SK-N-SH treated with all-trans-retinoic acid at 6 μM for 48 hours (cell line): ENCODE data around the gene PRKG1.

Experiments
- BACH2 ChIP-seq: fragments of 250-450 bp; sonication (Bioruptor Pico); IDR thresholded peaks from 2 replicates; pipeline ENCODE4 v1.9.0; 2021; ENCODE audit warnings: mild to moderate bottlenecking, borderline replicate concordance
- CSDC2 ChIP-seq: fragments of 250-450 bp; sonication (Bioruptor Pico); IDR thresholded peaks from 2 replicates; pipeline ENCODE4 v1.5.0; 2020; ENCODE audit warnings: mild to moderate bottlenecking, moderate library complexity
- RARB ChIP-seq: fragments of 250-450 bp; sonication (Bioruptor Pico); IDR thresholded peaks from 2 replicates; pipeline ENCODE4 v1.8.0; 2021; ENCODE audit warnings: mild to moderate bottlenecking, moderate library complexity
- TCF4 ChIP-seq: fragments of 250-450 bp; sonication (Bioruptor Pico); IDR thresholded peaks from 2 replicates; pipeline ENCODE4 v1.8.0; 2021; ENCODE audit warnings: mild to moderate bottlenecking, moderate library complexity, borderline replicate concordance
- ZC3H10 ChIP-seq: fragments of 250-450 bp; sonication (Bioruptor Pico); IDR thresholded peaks from 2 replicates; pipeline ENCODE4 v1.5.1; 2021; ENCODE audit warnings: mild to moderate bottlenecking, moderate library complexity
- ZFP3 ChIP-seq: fragments of 250-450 bp; sonication (Bioruptor Pico); IDR thresholded peaks from 2 replicates; pipeline ENCODE4 v1.5.0; 2020; ENCODE audit warnings: mild to moderate bottlenecking, moderate library complexity
- ZFP30 ChIP-seq: fragments of 450-650 bp; formaldehyde crosslinking; IDR thresholded peaks from 2 replicates; pipeline ENCODE4 v1.5.0; 2022; ENCODE audit warnings: mild to moderate bottlenecking, moderate library complexity
- ZNF565 ChIP-seq: fragments of 450-650 bp; formaldehyde crosslinking; conservative IDR thresholded peaks from 2 replicates; pipeline ENCODE4 v1.5.0; 2020; ENCODE audit warnings: low read depth, mild to moderate bottlenecking, moderate library complexity
- TF ChIP-seq, protein P1 (sequence below): fragments of 250-450 bp; sonication (Bioruptor Pico); IDR thresholded peaks from 2 replicates; pipeline ENCODE4 v1.5.0; 2020; ENCODE audit warnings: mild to moderate bottlenecking, moderate library complexity
- TF ChIP-seq, protein P2 (sequence below): fragments of 250-450 bp; sonication (Bioruptor Pico); IDR thresholded peaks from 2 replicates; pipeline ENCODE4 v1.5.1; 2020; ENCODE audit warnings: low read depth, mild to moderate bottlenecking, moderate library complexity

DNA sequence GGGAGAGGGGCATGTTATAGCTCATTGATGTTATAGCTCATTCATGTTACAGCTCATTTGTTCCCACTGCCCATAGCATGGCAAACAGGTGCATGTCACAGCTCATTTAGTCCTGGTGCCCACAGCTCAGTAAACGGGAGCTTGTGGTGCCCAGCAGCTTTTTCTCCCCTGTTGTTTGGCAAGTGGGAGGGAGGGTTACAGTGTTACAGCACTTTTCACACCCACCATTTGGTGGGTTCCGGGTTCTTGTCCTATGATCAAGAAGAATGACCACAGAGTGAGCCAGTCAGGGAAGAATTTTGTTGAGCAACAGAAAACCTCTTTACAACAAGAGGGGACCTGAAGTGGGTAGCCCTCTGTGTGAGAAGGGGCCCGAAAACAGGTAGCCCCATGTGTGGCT lies 787.9 kb downstream of the PRKG1 start:
- TF ChIP-seq ZFP3 (no peak), ZC3H10 (CRISPR knock-in tag) (no peak), BACH2 (no peak), RARB (CRISPR knock-in tag) (no peak), ZFP30 (no peak), TCF4 (CRISPR knock-in tag) (no peak), ZNF565 (CRISPR knock-in tag) (no peak), CSDC2 (CRISPR knock-in tag) (no peak)
- TF ChIP-seq, protein P1, sequence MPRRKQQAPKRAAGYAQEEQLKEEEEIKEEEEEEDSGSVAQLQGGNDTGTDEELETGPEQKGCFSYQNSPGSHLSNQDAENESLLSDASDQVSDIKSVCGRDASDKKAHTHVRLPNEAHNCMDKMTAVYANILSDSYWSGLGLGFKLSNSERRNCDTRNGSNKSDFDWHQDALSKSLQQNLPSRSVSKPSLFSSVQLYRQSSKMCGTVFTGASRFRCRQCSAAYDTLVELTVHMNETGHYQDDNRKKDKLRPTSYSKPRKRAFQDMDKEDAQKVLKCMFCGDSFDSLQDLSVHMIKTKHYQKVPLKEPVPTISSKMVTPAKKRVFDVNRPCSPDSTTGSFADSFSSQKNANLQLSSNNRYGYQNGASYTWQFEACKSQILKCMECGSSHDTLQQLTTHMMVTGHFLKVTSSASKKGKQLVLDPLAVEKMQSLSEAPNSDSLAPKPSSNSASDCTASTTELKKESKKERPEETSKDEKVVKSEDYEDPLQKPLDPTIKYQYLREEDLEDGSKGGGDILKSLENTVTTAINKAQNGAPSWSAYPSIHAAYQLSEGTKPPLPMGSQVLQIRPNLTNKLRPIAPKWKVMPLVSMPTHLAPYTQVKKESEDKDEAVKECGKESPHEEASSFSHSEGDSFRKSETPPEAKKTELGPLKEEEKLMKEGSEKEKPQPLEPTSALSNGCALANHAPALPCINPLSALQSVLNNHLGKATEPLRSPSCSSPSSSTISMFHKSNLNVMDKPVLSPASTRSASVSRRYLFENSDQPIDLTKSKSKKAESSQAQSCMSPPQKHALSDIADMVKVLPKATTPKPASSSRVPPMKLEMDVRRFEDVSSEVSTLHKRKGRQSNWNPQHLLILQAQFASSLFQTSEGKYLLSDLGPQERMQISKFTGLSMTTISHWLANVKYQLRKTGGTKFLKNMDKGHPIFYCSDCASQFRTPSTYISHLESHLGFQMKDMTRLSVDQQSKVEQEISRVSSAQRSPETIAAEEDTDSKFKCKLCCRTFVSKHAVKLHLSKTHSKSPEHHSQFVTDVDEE (CRISPR knock-in tag) = no peak
- TF ChIP-seq, protein P2, sequence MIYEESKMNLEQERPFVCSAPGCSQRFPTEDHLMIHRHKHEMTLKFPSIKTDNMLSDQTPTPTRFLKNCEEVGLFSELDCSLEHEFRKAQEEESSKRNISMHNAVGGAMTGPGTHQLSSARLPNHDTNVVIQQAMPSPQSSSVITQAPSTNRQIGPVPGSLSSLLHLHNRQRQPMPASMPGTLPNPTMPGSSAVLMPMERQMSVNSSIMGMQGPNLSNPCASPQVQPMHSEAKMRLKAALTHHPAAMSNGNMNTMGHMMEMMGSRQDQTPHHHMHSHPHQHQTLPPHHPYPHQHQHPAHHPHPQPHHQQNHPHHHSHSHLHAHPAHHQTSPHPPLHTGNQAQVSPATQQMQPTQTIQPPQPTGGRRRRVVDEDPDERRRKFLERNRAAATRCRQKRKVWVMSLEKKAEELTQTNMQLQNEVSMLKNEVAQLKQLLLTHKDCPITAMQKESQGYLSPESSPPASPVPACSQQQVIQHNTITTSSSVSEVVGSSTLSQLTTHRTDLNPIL (CRISPR knock-in tag) = no peak
